Activated B cell treated with CpG ODN at 0.5 μM for 24 hours (primary cell): Measurements from ENCODE around the gene TBC1D32. TPM values are rescaled to one million over a fixed set of nuclear protein-coding genes. Genes with fewer than 3 reads are reported as not detected.

Experiments
- ATAC-seq: fragments of 200-7000 bp; cut with Tn5 transposase; one replicate; pipeline ENCODE4 v1.10.0; 2021; ENCODE audit warnings: low read depth, mild to moderate bottlenecking, moderate library complexity
- CTCF ChIA-PET: fragments of 350-600 bp; sonication (Branson Sonifier 250); formaldehyde crosslinking; loops from one replicate; lab custom pipeline; 2021; ENCODE audit warnings: antibody characterized with exemption; lab: Charles Lee
- POLR2A ChIA-PET: fragments of 350-600 bp; sonication (Branson Sonifier 250); formaldehyde crosslinking; loops from one replicate; lab custom pipeline; 2021; ENCODE audit warnings: antibody characterized with exemption; lab: Charles Lee
- DNase-seq: peaks from one replicate; pipeline ENCODE4 v3.0.0; 2022
- H3K27ac Mint-ChIP-seq: one replicate; pipeline ENCODE4 v1.8.0; 2020; ENCODE audit warnings: mixed read lengths
- H3K27me3 Mint-ChIP-seq: one replicate; pipeline ENCODE4 v1.8.0; 2021; ENCODE audit warnings: mixed read lengths
- H3K36me3 Mint-ChIP-seq: one replicate; pipeline ENCODE4 v1.8.0; 2021; ENCODE audit warnings: low read depth, mixed read lengths
- H3K4me1 Mint-ChIP-seq: one replicate; pipeline ENCODE4 v1.8.0; 2021; ENCODE audit warnings: mixed read lengths
- H3K4me3 Mint-ChIP-seq: one replicate; pipeline ENCODE4 v1.8.0; 2020; ENCODE audit warnings: mild to moderate bottlenecking, mixed read lengths
- H3K9me3 Mint-ChIP-seq: one replicate; pipeline ENCODE4 v1.8.0; 2020; ENCODE audit warnings: mixed read lengths
- CTCF ChIP-seq: fragments of 200-600 bp; IDR thresholded peaks from one replicate; pipeline ENCODE4 v1.8.0; 2022; ENCODE audit warnings: antibody characterized with exemption, mild to moderate bottlenecking
- intact Hi-C: fragments of 100-400 bp; cut with micrococcal nuclease; formaldehyde crosslinking; loops from one replicate; pipeline ENCODE4 v1.15.1; 2024
- total RNA-seq: library from RNA; stranded (reverse); gene quantifications from 2 replicates; pipeline ENCODE4 v1.2.3, GENCODE V29; 2022

The TBC1D32 gene
- total RNA-seq, 1 donor from 2014 or later = 17.8 TPM

GRCh38 chr6:121143476-121143875 lies 190.8 kb downstream of the TBC1D32 start:
- peaks cover 8% of the 10 kb centered on the region for H3K36me3 Mint-ChIP-seq
- intact Hi-C loops = no loop called here
- no peak for ATAC-seq
- peaks cover 7% of the 10 kb centered on the region for H3K9me3 Mint-ChIP-seq
- no peak for TF ChIP-seq CTCF
- H3K27ac Mint-ChIP-seq = no peak overlapping the region
- H3K4me1 Mint-ChIP-seq = no peaks in the 10 kb centered on the region
- CTCF ChIA-PET = interaction anchor here (0.5 kb wide), 1 partner anchor 435 kb away, joined by 4 read pairs; no protein-coding TSS in a partner anchor
- DNase-seq = no peak
- POLR2A ChIA-PET = no interaction called here
- H3K27me3 Mint-ChIP-seq = no peaks in the 10 kb centered on the region
- no peak overlapping the region for H3K4me3 Mint-ChIP-seq

GRCh38 chr6:121142093-121142492 lies 192.2 kb downstream of the TBC1D32 start:
- Mint-ChIP-seq H3K9me3 (peaks cover 5% of the 10 kb centered on the region), H3K27me3 (no peaks in the 10 kb centered on the region), H3K4me1 (no peaks in the 10 kb centered on the region), H3K4me3 (no peak overlapping the region), H3K27ac (no peak overlapping the region), H3K36me3 (peaks cover 5% of the 10 kb centered on the region)
- ChIA-PET POLR2A (no interaction called here), CTCF (no interaction called here)
- DNase-seq (no peak), ATAC-seq (no peak)
- no peak for TF ChIP-seq CTCF
- intact Hi-C loops = no loop called here

GRCh38 chr6:121135425-121135824 lies 198.9 kb downstream of the TBC1D32 start:
- no peak for ATAC-seq
- Mint-ChIP-seq H3K9me3 (no peaks in the 10 kb centered on the region), H3K4me3 (no peak overlapping the region), H3K4me1 (no peaks in the 10 kb centered on the region), H3K27me3 (no peaks in the 10 kb centered on the region), H3K27ac (no peak overlapping the region), H3K36me3 (no peaks in the 10 kb centered on the region)
- no peak for DNase-seq
- CTCF ChIA-PET = no interaction called here
- intact Hi-C loops = no loop called here
- POLR2A ChIA-PET = no interaction called here
- TF ChIP-seq CTCF = no peak

GRCh38 chr6:121134922-121135321 lies 199.4 kb downstream of the TBC1D32 start:
- Mint-ChIP-seq H3K4me3 (no peak overlapping the region), H3K27ac (no peak overlapping the region), H3K4me1 (no peaks in the 10 kb centered on the region), H3K36me3 (peaks cover 3% of the 10 kb centered on the region), H3K9me3 (no peaks in the 10 kb centered on the region), H3K27me3 (no peaks in the 10 kb centered on the region)
- intact Hi-C loops = no loop called here
- DNase-seq (no peak), ATAC-seq (no peak)
- no peak for TF ChIP-seq CTCF
- ChIA-PET CTCF (no interaction called here), POLR2A (no interaction called here)

GRCh38 chr6:121124600-121124999 lies 209.7 kb downstream of the TBC1D32 start:
- Mint-ChIP-seq H3K4me1 (no peaks in the 10 kb centered on the region), H3K4me3 (no peak overlapping the region), H3K36me3 (peaks cover 41% of the 10 kb centered on the region), H3K27ac (no peak overlapping the region), H3K9me3 (peaks cover 19% of the 10 kb centered on the region), H3K27me3 (no peaks in the 10 kb centered on the region)
- no peak for TF ChIP-seq CTCF
- intact Hi-C loops = no loop called here
- POLR2A ChIA-PET = no interaction called here
- DNase-seq = no peak
- CTCF ChIA-PET = no interaction called here
- ATAC-seq = no peak
